Erythroblast (primary cell): ENCODE data around the gene PCLAF.

Experiments used
- GATA1 ChIP-seq: IDR thresholded peaks from 2 replicates; pipeline ENCODE4 v1.6.1; 2011; ENCODE audit warnings: low read depth, mild to moderate bottlenecking, control low read depth, low read length, moderate library complexity
- POLR2A ChIP-seq: IDR thresholded peaks from 2 replicates; pipeline ENCODE4 v1.6.1; 2011; ENCODE audit warnings: mild to moderate bottlenecking, low read length

DNA sequence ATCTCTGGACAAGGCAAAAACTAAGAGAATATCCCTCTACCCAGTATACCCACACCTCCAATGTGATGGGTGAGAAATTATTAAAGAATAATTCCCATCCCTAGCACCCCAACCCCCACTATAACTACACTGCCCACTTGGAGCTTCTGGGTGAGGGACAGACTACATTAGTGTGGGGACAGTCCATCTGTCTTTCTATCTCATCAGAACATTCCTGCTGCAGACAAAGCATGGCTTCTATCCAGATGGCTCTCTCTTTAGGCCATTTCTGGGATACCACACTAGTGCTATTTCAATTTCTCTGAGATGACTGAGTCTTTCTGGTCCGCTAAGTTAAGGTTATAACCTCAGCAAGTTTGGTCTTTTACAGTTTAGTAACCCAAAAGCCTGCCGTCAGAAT is 31.9 kb downstream of the PCLAF start:
- TF ChIP-seq POLR2A (no peak), GATA1 (no peak)
